SKM-1 (cell line): ENCODE data around the gene ERBB4.
"Not testable (repeated sequence)": the region's sequence is repeated elsewhere in the genome, so short reads cannot be mapped to it uniquely, and the experiment has no call there.

Source experiments
- DNase-seq: peaks from one replicate; lab custom pipeline; 2025; ENCODE audit not compliant: unreplicated experiment; lab: John Stamatoyannopoulos, UW

Gene ERBB4

DNA sequence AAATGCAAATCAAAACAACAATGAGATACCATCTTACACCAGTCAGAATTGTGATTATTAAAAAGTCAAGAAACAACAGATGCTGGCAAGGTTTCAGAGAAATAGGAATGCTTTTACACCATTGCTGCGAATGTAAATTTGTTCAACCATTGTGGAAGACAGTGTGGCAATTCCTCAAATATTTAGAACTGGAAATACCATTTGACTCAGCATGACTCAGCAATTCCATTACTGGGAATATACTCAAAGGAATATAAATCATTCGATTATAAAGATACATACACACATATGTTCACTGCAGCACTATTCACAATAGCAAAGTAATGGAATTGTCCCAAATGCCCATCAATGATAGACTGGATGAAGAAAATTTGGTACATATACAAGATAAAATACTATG is 516.7 kb downstream of the ERBB4 start:
- no peak for DNase-seq

DNA sequence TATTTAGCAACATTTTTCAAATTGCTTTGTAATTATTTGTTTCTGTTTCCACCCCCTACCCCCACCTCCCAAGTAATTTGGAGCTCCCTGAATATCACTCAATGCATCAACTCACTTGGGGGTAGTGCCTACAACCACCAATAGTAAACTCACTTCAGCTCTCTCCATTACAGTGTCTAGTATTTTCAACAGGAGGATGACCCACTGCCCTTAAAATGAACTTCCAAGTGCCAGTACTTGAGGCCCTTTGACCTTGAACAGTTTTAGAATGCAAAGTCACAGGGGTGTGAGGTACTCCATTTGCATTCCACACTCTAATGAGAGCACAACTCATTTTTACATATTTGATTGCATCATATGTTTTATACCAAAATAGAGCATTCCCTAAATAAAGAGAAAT is 523.0 kb downstream of the ERBB4 start:
- no peak for DNase-seq

DNA sequence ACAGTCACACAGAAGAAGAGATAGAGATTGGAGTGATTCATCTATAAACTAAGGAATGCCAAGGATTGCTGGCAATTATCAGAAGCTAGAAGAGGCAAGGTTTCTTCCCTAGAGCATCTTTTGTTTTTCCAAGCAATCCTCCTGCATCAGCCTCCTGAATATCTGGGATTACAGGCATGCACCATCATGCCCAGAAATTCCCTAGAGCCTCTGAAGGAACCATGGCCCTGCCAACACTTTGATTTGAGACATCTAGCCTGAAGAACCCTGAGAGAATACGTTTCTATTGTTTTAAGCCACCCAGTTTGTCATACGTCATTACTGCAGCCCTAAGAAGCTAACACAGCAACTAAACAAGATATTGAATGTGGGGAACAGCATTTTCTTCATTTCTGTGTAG is 525.0 kb downstream of the ERBB4 start:
- no peak for DNase-seq

DNA sequence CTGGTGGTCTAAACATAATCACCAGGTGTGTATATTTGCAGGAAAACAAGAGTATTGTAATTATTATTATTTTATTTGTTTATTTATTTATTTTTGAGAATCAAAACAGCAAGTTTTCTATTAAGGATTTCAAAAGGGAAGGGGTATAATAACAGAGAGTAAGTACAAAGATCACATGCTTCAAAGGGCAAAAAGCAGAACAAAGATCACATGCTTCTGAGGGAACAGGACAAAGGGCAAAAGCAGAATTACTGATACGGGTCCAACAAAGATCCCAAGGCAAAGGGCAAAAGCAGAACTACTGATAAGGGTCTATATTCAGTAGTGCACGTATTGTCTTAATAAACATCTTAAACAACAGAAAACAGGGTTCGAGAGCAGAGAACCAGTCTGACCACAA is 528.3 kb downstream of the ERBB4 start:
- not testable (repeated sequence) for DNase-seq

DNA sequence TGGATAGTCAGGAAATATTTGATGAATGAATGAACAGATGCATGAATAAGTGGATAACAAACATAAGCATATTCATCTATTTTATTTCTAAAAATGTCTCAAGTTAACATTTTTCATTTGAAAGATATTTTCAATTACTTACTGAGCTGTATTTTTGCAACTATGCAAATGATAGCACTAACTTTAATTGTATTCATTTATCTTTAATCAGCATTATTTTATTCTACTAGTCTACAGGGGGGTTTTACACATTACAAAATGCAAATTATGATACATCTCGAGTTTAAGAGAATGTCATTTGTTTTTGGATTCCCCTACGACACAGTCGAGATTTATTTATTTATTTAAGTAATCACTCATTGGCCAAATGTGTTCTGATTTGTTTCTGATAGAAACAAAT is 530.6 kb downstream of the ERBB4 start:
- no peak for DNase-seq

DNA sequence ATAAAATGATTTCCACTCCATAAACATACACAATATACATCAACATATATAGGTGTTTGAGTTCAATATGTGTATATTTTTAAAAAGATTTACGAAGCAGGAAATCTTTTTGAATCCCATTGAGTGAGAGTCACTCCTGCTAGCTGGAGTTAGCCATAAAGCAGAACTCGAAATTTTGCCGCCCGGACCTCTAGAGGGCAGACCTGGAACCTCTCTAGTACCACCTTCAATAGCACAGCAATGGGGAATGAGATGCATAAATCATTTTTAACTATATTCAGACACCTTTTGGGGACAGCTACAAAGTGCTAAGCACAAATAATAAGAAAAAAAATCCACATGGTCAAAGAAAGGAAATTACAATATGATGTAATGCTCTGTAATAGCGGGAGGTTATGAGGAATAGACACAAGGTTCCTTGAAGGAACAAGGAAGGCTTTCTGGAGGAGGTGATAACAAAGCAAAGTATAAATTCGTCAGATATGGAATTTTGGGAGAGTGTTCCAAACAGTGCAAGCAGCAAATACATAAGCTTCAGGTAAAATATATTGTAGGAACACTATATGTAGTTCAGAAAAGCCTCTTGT is 533.4 kb downstream of the ERBB4 start:
- no peak for DNase-seq

DNA sequence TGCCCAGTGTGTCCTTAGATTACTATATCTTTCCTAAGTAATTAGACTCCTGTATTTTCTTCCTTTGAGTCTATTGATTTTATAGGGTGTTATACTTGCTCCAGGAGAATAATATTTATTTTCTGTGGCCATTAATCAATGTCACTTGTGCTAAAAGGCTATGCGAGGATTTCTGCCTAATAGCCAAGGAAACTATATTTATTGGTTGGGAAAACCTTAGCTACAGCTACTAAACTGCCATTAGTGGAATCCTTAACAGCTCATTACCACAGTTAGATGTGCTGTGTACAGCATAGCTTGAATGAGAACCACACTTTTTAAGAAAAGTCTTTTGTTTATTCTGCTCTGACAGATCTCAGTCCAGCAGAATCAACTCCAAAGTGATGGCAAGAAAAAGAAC is 537.3 kb downstream of the ERBB4 start:
- no peak for DNase-seq

DNA sequence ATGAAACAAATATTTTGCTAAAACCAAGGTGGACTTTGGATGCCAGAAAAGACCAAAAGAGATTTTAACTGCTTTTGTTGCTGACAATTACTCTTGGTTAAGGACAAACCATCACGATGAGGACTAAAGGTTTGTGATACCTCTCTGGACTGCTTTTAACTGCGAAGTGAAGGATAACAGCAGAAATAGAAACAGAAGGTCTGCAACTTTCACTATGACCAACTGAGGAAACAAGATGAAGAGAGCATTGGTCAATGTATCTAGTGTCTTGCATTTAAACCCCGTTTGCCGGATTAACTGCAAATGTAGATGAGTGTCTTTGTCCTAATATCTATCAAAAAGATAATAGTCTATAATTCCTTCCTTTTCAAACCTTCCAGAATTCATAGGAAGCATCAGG is 541.7 kb downstream of the ERBB4 start:
- DNase-seq = no peak

DNA sequence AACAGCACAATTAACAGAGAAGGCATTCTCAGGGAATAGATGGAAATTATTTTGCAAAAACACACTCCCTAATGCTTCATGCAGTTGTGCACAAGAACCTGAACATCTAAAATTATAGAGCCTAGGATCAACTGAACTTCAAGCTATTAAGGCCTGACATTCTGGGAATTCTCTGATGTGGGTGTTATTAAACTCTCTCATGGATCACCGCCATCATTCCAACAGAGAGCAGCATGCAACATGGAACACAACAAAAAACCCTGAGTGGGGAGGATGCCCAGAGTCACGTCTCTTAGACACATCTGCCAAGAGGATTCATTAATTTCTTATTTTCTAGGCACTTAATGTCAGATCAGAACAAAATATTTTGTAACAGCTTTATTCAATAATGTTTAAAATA is 543.8 kb downstream of the ERBB4 start:
- DNase-seq = no peak

DNA sequence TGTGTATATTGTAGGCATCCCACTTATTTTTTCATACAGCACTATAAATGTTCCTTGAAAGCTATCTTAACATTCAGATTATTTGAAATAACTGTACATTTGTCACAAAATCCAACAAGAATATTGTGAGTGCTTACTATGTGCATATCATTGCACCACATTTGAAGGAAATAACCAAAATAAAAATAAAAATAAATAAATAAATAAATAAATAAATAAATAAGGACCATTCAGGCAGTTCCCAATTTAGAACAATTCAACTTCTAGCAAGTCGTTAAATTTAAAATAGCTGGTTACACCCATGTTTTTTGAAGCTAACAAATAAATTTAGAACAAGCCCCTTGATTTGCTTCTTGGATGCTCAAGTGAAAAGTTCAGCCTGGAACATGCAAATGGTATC is 548.3 kb downstream of the ERBB4 start:
- no peak for DNase-seq

DNA sequence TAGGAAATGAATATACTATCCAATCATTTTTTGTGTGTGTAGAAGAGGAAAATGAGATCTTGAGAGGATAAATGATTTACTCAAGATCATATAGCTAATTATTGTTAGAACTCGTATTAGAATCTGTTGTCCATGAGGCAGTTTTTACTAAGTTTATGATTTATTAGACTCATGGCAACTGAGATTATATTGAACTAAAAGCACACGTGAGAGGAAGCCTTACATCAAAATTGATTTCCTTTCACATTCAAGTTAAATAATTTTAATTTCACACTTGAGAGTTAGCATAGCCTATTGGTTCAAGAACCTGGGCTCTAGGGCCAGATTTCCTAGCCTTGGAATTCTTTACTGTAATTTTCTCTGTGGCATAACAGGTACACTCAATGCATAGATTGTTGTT is 552.3 kb downstream of the ERBB4 start:
- DNase-seq = no peak

DNA sequence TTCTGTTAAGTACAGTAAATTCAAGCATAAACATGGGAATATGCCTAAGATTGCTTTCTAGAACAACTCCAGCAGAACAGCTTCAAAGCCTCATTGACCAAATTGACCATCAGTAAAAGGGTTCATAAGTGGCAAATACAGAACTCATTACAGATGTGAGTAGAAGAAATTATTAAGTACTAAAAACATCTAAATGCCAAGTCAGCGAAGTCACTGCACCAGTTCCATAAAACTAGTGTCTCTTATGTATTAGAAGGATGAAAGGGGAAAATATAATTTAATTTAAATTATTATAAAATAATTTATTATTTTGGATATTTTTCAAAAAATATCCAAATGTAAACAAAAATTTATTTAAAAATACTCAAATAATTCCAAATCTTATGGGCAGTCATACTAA is 553.2 kb downstream of the ERBB4 start:
- no peak for DNase-seq

DNA sequence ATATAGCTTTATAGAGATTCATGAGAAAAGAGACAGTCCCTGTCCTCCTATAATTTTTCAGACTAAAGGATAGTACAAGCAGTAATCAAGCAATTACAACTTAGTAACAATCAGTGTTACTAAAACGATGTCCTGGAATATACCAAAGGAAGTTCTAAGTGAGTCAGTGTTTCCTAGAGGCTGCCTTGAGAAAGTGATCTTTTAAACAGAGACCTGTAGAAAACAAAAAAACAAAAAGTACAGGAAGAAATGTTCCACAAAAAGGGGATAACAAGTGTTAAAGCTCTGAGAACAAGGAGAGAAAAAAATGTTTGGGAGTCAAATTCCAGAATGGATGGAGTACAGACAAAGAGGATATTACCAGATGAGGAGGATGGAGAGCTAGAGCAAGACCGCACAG is 556.4 kb downstream of the ERBB4 start:
- DNase-seq = no peak

DNA sequence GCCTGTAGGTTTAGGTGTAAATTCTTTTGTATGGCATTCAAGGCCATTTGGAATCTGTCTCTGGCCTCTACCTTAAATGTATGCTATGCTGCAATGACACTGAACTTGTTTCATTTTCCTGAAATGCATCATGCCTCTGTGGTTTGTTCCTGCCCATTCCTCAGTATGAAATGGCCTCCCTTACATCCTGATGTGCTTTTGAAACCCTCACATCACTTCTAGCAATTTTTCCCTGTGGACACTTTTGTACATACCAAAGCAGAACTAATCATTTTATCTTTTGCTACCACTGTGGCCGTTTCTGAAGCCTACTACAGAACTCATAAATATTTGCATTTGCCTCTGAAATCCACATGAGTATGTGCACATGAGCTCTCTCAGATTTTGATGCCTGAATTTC is 557.2 kb downstream of the ERBB4 start:
- no peak for DNase-seq

DNA sequence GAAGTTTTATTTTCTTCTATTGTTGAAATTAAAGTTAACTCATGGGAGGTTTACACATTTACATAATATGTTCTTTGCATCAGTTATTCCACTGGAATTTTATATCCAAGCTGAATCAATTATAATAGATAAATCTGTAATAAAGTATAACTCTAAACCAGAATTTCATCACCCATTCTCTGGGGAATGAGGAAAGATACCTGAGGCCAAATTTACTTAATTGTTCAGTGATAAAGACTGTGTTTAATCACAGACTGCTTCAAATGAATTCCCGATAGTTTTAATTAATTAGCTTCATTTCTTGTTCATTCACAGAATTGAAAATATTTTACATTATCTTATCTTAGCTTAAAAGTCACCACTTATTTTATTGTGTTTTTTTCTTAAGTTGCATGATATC is 562.5 kb downstream of the ERBB4 start:
- no peak for DNase-seq

DNA sequence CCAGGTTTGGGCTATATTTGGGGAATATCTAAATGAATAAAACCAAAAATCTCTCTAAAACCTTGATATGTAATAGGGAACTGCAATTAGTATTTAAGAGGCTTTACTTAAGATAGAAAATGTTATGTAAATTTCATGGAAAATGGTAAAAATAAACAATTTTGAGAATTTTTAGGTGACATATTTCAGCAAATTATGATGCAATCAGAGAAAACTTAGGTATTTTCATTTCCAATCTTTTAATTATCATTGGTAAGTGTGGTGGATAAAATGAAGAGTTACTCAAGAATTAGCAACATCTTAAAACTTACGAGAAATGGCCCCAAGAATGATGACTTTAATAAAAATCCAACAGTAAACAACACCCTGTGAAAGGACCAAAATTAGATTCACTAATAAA is 571.4 kb downstream of the ERBB4 start:
- no peak for DNase-seq

DNA sequence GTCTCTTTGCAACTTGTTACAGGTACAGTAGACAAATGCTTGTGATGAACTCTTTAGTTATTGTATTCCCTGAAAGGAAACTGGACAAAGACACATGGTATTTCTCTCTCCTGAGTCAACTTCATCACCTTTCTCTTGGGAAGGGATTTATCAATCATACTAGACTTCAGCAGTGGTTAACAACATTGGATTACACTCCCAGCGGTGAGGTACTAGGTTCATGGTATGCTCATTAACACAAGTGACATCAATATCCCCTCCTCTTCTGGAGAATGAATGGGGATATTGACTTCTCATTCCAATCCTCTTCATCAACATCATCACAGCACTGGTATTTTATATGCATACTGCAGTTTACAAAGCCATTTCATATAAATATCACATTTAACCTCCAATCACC is 574.6 kb downstream of the ERBB4 start:
- DNase-seq = no peak

DNA sequence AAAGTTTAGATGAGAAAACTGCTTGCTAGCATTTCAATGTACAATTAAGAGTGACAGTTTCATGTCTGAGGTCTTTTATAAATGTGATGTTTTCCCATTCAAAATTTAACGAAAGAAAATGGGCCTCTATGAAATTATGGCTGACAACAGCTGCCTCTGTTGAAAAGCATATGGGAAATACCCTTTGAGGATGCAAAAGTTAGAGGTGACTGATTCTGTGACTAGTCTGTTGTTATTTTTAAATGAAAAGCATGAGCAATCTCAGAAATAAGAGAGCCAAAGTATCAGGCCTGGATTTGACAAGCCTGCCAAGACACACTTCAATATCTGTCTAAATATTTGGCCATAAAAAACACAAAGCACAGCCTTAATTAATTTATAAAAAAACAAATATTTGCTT is 580.8 kb downstream of the ERBB4 start:
- DNase-seq = no peak

DNA sequence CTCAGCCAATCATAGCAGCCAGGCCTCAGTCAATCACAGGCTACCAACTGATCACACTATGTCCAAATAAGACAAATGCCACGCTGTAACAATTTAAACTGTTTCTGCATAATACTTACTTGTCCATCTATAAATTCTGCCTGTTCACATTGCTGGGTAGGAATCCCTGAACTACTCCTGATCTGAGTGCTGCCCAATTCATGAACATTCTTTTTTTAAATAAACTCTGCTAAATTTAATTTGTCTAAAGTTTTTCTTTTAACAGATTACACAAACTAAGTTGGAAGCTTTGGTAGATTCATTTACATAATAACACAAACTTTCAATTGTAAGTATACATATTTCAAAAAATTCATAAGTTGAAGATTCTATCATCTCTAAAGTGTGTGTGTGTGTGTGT is 583.0 kb downstream of the ERBB4 start:
- DNase-seq = no peak

DNA sequence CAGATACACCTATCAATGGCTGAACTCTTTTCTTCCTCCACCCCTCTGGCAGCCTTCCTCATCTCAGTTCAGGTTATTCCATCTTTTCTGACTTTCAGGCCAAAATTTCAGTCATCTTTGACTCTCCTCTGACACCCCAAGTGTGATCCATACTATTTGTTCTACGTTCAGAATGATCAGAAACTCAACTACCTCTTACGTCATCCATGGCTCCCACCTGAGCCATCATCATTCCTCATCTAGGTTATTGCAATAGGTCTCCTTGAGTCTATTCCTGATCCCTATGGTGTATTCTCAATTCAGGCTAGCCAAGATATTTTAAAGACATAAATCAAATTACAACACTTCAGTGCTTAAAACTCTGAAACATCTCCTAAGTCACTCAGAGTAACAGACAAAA is 589.7 kb downstream of the ERBB4 start:
- no peak for DNase-seq

DNA sequence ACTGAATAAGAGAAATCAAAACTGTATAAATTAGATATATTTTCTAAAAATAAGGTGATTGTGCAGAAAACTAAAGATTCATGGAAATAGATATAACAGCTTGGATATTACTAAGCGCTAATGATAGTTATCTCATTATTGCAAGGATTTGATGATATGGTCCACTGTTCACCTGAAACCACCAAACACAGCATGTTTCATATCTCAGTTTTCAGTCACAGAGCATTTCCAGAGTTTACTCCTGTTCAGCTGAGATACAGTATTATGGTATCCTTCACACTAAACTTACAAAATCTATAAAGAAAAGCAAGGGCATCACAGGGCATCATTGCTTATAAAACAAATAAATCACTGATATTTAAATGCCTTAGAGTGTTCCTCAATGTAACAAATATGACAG is 591.6 kb downstream of the ERBB4 start:
- no peak for DNase-seq

DNA sequence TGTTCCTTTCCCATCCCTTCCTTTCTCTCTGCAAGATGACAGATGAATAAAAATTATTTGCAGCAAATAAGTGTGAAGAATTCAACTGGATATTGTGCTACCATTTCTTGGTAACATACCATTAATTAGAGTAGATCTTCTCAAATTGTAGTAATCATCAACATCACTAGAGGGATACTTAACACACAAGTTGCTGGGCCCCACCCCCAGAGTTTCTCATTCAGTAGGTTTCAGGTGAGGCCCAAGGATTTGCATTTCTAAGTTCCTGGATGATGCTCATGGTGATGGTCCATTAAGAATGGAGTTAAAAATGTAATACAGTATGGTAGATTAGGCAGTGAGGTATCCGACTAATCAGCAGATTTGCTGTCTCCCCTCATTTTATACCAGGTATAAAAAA is 594.0 kb downstream of the ERBB4 start:
- no peak for DNase-seq

DNA sequence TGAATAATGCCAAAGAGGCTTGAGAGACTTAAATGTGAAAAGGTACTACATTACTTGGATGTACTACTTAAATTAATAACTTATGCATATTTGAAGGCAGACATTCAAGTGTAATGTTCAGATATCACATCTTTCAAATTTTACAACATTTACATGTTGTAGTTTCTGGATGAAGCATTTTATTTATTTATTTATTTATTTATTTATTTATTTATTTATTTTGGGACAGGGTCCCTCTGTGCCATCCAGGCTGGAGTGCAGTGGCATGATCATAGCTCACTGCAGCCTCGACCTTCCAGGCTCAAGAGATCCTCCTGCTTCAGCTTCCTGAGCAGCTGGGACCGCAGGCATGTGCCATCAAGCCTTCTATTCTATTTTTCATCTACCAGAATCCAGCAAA is 596.4 kb downstream of the ERBB4 start:
- DNase-seq = no peak

DNA sequence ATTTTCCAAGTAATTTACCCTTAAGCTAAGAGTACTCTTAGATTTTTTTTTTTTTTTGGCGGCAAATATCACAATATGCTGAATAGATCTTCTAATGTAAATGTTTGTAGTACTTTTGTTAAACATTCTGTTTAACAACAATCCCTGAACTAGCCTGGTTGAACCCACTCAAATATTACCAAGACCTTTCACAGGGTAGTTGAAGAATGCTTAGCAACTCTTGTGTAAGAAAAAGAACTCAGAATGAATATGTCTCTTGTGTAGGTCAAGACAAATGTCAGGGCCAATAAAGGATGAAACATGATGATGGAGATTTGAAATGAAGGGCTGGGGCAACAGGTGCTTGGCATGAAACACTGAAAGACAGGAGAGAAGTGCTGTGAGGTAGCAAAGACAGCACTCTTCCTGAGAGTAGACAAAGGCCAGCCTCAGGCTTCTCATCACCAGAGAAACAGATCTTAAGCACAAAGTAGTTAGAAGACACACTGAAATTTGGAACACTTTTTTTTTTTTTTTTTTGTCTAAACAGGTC is 597.3 kb downstream of the ERBB4 start:
- no peak for DNase-seq
